HG03342 (cell line): ENCODE results near the gene ZBBX.
A peak's percentile ranks its signal among the peaks of the same experiment; 100 is the strongest.
"Not testable (repeated sequence)": the region's sequence is repeated elsewhere in the genome, so short reads cannot be mapped to it uniquely, and the experiment has no call there.

Source experiments
- ATAC-seq: cut with Tn5 transposase; IDR thresholded peaks from one replicate; pipeline ENCODE4 v1.9.1; 2021; ENCODE audit warnings: mild to moderate bottlenecking, moderate library complexity; ENCODE audit not compliant: unreplicated experiment

Gene ZBBX

GRCh38 chr3:167380004-167380689 lies at the start of gene ZBBX:
TSS of gene ZBBX (minus strand) at chr3:167380297. CDS start at chr3:167372901, 7,396 bp downstream.
- ATAC-seq = peak; percentile 100

GRCh38 chr3:167426962-167427361 lies 46.9 kb upstream of the ZBBX start:
- not testable (repeated sequence) for ATAC-seq

- not testable (repeated sequence) for ATAC-seq
These were observed 42.3 kb upstream of the ZBBX start for GRCh38 chr3:167422396-167422795.

- ATAC-seq = no peak
These were observed 29.5 kb upstream of the ZBBX start for GRCh38 chr3:167409611-167410010.

DNA sequence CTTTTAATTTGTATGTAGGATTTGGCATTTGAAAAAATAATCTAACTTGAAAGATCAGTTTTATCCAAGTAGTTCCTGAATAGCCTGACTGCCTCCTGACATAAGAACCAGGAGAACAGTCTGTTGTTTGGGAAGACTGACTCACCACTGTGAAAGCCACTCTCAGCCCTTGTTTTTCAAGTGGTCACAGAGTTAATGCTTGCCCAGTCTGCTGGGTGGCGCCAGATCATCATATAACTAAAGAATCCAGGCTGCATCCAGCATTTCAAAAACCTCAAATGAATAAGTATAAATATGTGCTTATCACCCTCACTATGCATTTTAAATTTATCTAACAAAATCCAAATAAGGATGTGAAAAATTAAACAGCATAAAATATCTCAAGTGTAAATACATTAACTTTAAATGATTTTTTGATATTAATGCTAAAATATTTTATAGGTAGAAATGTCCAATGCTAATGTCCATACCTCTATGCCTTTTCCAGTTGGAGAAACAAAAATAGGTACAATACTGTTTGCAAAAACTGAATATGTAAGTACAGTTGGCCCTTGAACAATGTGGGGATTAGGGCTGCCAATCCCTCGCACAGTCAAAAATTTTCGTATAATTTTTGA lies 26.9 kb upstream of the ZBBX start:
- ATAC-seq = no peak

DNA sequence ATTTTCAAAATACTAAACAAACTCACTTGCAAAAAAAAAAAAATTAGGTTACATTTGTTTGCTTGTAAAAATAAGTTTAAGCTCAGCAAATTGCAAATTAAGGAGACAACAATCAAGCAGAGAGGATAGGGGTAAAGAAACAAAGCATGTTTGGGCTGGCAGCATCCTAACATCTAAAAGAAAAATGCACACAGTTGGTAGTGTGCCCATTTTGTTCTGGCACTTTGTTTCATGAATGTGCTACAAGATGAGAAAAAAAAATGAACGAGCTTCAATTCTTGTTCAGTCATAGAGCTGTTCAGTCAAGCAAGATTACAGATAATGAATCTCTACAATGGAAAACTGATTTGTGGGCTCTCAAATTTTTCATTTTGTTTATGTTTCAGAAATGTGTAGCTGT lies 17.7 kb upstream of the ZBBX start:
- ATAC-seq = no peak

- ATAC-seq = no peak
These were observed 16.0 kb upstream of the ZBBX start for GRCh38 chr3:167396075-167396474.

DNA sequence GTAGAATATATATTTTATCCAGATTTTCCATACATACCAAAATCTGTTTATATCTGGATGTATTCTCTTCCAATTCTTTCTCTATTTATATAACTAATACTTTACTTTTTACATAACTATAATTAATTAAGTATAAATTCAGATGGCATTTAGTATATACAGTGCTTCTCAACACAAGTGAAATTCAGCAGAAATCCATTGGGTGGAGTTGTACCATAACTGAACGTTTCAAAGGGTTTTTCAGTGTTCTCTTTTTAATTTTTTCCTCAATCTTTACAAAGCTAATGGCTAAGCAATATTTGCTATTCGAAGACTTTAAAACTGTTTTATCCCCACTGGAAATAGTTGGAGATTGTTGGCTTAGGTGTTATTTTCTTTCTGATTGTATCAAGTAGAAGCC lies 13.9 kb upstream of the ZBBX start:
- ATAC-seq = no peak

GRCh38 chr3:167382155-167382554 lies 2.1 kb upstream of the ZBBX start:
- ATAC-seq = no peak

- no peak for ATAC-seq
These were observed 4.6 kb downstream of the ZBBX start for GRCh38 chr3:167375478-167375877.

GRCh38 chr3:167372138-167372537 lies 8.0 kb downstream of the ZBBX start:
- no peak for ATAC-seq

- no peak for ATAC-seq
These were observed 18.1 kb downstream of the ZBBX start for GRCh38 chr3:167361948-167362347.

DNA sequence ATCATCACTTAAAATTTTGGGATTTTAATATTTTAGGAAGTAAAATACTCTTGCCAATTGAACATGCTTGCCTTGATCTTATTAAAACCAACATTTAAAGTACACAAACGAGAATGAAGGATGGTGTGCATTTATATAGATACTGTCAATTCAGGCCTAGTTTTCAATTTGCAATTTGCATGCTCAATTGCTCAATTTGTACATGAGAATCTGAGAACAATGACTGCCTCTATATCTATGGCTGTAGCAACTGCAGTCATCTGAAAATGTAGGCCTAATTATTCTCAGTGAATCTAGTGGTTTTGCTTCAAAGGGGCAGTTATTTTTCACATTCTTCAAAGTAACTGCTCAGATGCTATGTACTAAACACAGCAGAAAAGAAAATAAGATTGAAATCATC lies 18.8 kb downstream of the ZBBX start:
- ATAC-seq = no peak

DNA sequence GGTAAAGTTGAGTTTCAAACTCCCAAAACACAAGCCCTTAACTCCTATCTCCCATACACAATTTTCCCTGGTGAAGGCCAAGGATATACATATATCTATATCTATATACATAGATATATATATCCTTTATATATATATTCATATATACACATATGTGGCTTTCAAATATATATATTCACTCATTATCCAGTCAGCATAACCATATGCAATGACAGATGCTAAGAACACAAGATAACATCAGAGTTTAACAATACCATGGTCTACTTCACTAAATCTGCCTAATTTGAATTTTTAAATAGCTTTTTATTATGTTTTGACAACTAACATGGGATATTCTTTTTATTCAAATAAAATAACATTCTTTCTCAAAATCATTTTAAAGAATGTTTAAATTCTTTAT lies 24.7 kb downstream of the ZBBX start:
- ATAC-seq = no peak

DNA sequence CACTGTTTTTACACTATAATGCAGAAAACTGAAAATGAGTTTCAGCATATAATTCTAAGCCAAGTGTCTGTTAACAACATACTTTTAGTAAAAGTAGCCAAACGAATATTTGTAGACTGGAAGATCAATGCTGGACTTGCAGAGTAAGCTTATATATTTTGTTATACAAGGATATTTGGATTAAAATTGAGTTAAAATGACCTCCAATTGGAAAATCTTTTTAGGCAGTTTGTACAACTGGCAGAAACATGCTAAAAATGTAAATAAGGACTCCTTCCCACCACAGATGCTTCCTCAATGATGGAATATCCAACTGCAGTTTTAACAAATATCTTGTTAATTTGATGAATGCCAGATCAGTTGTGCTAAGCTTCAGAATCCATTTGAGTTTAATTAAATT lies 25.3 kb downstream of the ZBBX start:
- ATAC-seq = no peak

- ATAC-seq = peak; percentile 61
These were observed 29.7 kb downstream of the ZBBX start for GRCh38 chr3:167350245-167350862.

- ATAC-seq = no peak
These were observed 33.9 kb downstream of the ZBBX start for GRCh38 chr3:167346171-167346570.

GRCh38 chr3:167330993-167331785 lies 48.9 kb downstream of the ZBBX start:
- ATAC-seq = no peak

DNA sequence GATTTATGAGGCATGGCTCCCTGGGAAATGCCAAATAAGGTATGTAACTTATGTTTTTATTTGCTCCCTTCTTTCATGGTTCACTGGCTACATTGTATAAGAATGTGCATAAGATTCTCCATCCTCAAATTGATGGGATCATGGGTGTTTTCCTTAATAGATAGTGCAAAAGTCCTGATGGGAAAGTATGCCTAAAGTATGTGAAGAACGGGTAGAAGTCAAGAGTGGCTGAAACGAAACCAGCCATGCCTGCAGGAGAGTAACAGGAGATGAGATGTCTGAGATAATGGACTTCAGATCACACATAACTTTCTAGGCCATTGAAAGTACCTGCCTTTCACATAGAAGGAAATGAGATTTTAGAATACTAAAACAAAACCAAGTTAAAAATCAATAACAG lies 56.5 kb downstream of the ZBBX start:
- ATAC-seq = no peak

GRCh38 chr3:167318996-167319615 lies 61.0 kb downstream of the ZBBX start:
- no peak for ATAC-seq

- ATAC-seq = no peak
These were observed 61.8 kb downstream of the ZBBX start for GRCh38 chr3:167318306-167318705.
